Activated CD8-positive, alpha-beta memory T cell treated with anti-CD3 and anti-CD28 coated beads, Interleukin-2, amount 10 ng/mL, durations not matched to agents 7 days and 5 days (primary cell): Measurements from ENCODE around the gene CCDC30. TPM values are rescaled to one million over a fixed set of nuclear protein-coding genes. Genes with fewer than 3 reads are reported as not detected.
"Not testable (repeated sequence)": the region's sequence is repeated elsewhere in the genome, so short reads cannot be mapped to it uniquely, and the experiment has no call there.

Source experiments
- ATAC-seq: fragments of 150-1000 bp; cut with Tn5 transposase; one replicate; pipeline ENCODE4 v1.10.0; 2021; ENCODE audit warnings: moderate library complexity
- CTCF ChIA-PET: fragments of 350-600 bp; sonication (Branson Sonifier 250); formaldehyde crosslinking; loops from one replicate; lab custom pipeline; 2021; ENCODE audit warnings: antibody characterized with exemption; lab: Charles Lee
- DNase-seq: peaks from one replicate; pipeline ENCODE4 v3.0.0-alpha.2; 2020
- H3K27ac Mint-ChIP-seq: one replicate; pipeline ENCODE4 v1.8.0; 2021; ENCODE audit warnings: mild to moderate bottlenecking, mixed read lengths
- H3K27me3 Mint-ChIP-seq: one replicate; pipeline ENCODE4 v1.8.0; 2021; ENCODE audit warnings: mixed read lengths
- H3K36me3 Mint-ChIP-seq: one replicate; pipeline ENCODE4 v1.8.0; 2021; ENCODE audit warnings: mild to moderate bottlenecking, mixed read lengths
- H3K4me1 Mint-ChIP-seq: one replicate; pipeline ENCODE4 v1.8.0; 2021; ENCODE audit warnings: mixed read lengths
- H3K4me3 Mint-ChIP-seq: one replicate; pipeline ENCODE4 v1.8.0; 2021; ENCODE audit warnings: mild to moderate bottlenecking, moderate library complexity, mixed read lengths
- H3K9me3 Mint-ChIP-seq: one replicate; pipeline ENCODE4 v1.8.0; 2022; ENCODE audit warnings: low read depth, mixed read lengths
- total RNA-seq, 2 experiments: library from RNA; stranded (reverse); gene quantifications; one replicate each; pipeline ENCODE4 v1.2.3, GENCODE V29; 2021

The CCDC30 gene
- total RNA-seq, 2 experiments from 2014 or later: 1.5 to 2.9 TPM

- no peak for DNase-seq
- peaks cover 4% of the 10 kb centered on the region for H3K27me3 Mint-ChIP-seq
- H3K4me1 Mint-ChIP-seq: peaks cover 44% of the 10 kb centered on the region
- H3K36me3 Mint-ChIP-seq: peaks cover 34% of the 10 kb centered on the region
- CTCF ChIA-PET: no interaction called here
- no peak overlapping the region for H3K4me3 Mint-ChIP-seq
- H3K27ac Mint-ChIP-seq: no peak overlapping the region
- ATAC-seq: no peak
- H3K9me3 Mint-ChIP-seq: no peaks in the 10 kb centered on the region
These were observed 1.9 kb upstream of the CCDC30 start for GRCh38 chr1:42461196-42461595.

DNA sequence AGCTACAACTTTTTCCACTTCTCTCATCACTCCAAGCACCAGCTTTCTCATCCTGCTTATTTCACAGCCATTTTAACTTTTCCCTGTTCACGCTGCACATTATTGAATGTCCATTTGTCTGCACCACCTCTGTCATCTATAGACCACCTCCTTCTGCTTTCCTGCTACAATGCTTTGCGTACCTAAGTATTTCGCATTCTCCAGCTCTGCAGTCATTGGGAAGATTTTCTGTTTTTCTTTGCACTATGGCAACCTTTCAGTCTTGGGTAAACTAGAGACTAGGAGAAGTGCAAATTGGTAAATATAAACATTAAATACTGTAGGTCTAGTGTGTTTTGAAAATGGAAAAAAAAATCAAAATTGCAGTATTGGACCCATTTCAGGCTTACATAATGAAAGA is 835 bp downstream of the CCDC30 start:
- Mint-ChIP-seq H3K4me1 (peaks cover 30% of the 10 kb centered on the region), H3K9me3 (no peaks in the 10 kb centered on the region), H3K36me3 (peaks cover 20% of the 10 kb centered on the region), H3K27ac (no peak overlapping the region), H3K27me3 (peaks cover 7% of the 10 kb centered on the region), H3K4me3 (peak overlapping the region; percentile 69)
- ATAC-seq: no peak
- CTCF ChIA-PET: interaction anchor here (0.7 to 1.7 kb wide), 2 partner anchors 10 to 120 kb away, joined by 4 to 6 read pairs; no protein-coding TSS in a partner anchor
- DNase-seq: no peak

GRCh38 chr1:42466030-42466429 is 2.9 kb downstream of the CCDC30 start:
- Mint-ChIP-seq H3K27me3 (peaks cover 7% of the 10 kb centered on the region), H3K9me3 (no peaks in the 10 kb centered on the region), H3K36me3 (peaks cover 2% of the 10 kb centered on the region), H3K4me3 (no peak overlapping the region), H3K4me1 (peaks cover 26% of the 10 kb centered on the region), H3K27ac (no peak overlapping the region)
- ATAC-seq (no peak), DNase-seq (no peak)
- CTCF ChIA-PET: no interaction called here

GRCh38 chr1:42469727-42470126 is 6.6 kb downstream of the CCDC30 start:
- H3K27ac Mint-ChIP-seq: no peak overlapping the region
- H3K4me1 Mint-ChIP-seq: peaks cover 3% of the 10 kb centered on the region
- H3K36me3 Mint-ChIP-seq: no peaks in the 10 kb centered on the region
- peaks cover 3% of the 10 kb centered on the region for H3K27me3 Mint-ChIP-seq
- no peaks in the 10 kb centered on the region for H3K9me3 Mint-ChIP-seq
- DNase-seq (no peak), ATAC-seq (no peak)
- CTCF ChIA-PET: interaction anchor here (1.2 kb wide), 1 partner anchor 19 kb away, joined by 3 read pairs; no protein-coding TSS in a partner anchor
- H3K4me3 Mint-ChIP-seq: no peak overlapping the region

DNA sequence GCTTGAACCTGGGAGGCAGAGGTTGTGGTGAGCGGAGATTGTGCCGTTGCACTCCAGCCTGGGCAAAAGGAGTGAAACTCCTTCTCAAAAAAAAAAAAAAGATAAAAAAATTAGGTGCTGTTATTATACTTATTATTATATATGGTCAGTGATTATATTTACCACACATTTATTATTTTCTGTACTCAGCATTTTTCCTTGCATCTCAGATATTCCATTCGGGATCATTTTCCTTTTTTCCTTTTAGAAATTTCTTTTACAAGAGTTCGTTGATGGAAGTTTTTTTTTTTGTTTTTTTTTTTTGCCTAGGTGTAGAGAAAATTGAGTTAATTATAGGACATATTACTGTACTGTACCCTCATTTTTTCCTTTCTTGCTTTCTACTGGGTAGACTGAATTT is 13.5 kb downstream of the CCDC30 start:
- CTCF ChIA-PET: no interaction called here
- DNase-seq: no peak
- ATAC-seq: no peak
- H3K27ac Mint-ChIP-seq: no peak overlapping the region
- H3K4me3 Mint-ChIP-seq: no peak overlapping the region
- H3K27me3 Mint-ChIP-seq: no peaks in the 10 kb centered on the region
- H3K36me3 Mint-ChIP-seq: no peaks in the 10 kb centered on the region
- no peaks in the 10 kb centered on the region for H3K9me3 Mint-ChIP-seq
- H3K4me1 Mint-ChIP-seq: no peaks in the 10 kb centered on the region

DNA sequence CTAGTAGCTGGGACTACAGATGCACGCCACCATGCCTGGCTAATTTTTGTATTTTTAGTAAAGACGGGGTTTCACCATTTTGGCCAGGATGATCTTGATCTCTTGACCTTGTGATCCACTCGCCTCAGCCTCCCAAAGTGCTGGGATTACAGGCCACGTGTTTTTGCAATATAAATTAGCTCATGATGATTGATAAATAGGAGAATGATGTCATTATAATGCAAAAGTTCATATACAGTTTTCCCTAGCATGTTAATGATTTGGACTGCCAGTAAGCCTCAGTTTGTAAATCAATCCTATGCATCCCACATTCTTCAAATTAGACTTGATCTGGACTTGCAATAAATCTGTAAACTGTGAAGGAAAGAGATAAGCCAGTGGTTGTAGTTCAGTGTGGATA is 14.3 kb downstream of the CCDC30 start:
- DNase-seq, H3K36me3 Mint-ChIP-seq, H3K27ac Mint-ChIP-seq, CTCF ChIA-PET, H3K4me1 Mint-ChIP-seq, ATAC-seq, H3K27me3 Mint-ChIP-seq, H3K9me3 Mint-ChIP-seq, H3K4me3 Mint-ChIP-seq: not testable (repeated sequence)

DNA sequence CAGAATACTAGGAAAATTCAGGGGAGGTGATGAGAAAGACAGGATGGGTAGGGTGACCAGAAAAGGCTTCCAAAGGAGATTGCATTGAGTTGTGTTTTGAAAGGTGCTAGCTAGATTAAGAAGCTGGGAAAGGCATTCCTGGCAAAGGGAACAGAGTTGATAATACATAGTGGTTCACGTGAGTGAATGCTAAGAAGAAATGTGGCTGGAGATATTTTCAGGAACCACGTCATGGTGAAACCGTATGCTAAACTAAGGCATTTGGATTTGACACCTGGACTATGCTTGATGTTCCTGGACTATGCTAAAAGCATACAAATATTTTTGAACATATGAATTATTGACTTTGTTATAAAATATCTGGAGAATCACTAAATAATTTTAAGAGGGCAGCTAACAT is 14.7 kb downstream of the CCDC30 start:
- Mint-ChIP-seq H3K27me3 (no peaks in the 10 kb centered on the region), H3K4me3 (no peak overlapping the region), H3K4me1 (no peaks in the 10 kb centered on the region), H3K36me3 (no peaks in the 10 kb centered on the region), H3K27ac (no peak overlapping the region), H3K9me3 (no peaks in the 10 kb centered on the region)
- ATAC-seq (no peak), DNase-seq (no peak)
- CTCF ChIA-PET: no interaction called here

DNA sequence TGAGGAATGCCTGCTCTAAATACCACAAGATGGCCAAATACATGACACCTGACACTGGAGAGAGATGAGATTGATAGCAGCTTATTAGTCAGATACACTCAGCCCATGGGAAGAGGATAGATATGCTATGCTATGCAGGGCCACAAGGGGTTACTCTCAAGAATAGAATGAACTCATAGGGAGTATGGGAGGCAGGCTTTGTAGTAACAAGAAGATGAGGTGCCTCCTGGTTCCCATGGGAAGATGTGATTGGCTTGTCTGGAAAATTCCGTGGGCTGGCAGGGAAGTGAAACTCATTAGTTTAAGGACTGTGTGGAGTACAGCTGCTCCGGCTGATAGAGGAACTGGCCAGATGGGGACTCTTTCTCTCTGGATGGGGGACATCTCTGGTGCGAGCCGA is 16.5 kb downstream of the CCDC30 start:
- CTCF ChIA-PET: no interaction called here
- Mint-ChIP-seq H3K9me3 (no peaks in the 10 kb centered on the region), H3K4me1 (no peaks in the 10 kb centered on the region), H3K4me3 (no peak overlapping the region), H3K36me3 (no peaks in the 10 kb centered on the region), H3K27me3 (no peaks in the 10 kb centered on the region), H3K27ac (no peak overlapping the region)
- DNase-seq (no peak), ATAC-seq (no peak)

DNA sequence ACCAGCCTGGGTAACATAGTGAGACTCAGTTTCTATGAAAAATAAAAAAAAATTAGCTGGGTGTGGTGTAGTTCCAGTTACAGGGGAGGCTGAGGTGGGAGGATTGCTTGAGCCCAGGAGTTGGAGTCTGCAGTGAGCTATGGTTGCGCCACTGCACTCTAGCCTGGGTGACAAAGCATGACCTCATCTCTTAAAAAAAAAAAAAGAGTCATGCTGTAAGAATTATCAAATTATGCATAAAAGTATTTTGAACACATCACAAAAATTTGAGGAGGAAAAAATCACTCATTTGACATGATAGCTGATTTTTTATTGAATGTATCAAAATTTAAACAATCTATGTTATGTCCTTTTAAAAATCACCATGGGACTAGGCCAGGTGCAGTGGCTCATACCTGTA is 17.8 kb downstream of the CCDC30 start:
- no peaks in the 10 kb centered on the region for H3K9me3 Mint-ChIP-seq
- H3K27ac Mint-ChIP-seq: no peak overlapping the region
- DNase-seq (no peak), ATAC-seq (no peak)
- no peaks in the 10 kb centered on the region for H3K4me1 Mint-ChIP-seq
- no peak overlapping the region for H3K4me3 Mint-ChIP-seq
- CTCF ChIA-PET: interaction anchor here (1.7 kb wide), 1 partner anchor 9 kb away, joined by 4 read pairs; no protein-coding TSS in a partner anchor
- no peaks in the 10 kb centered on the region for H3K27me3 Mint-ChIP-seq
- no peaks in the 10 kb centered on the region for H3K36me3 Mint-ChIP-seq

- ATAC-seq (no peak), DNase-seq (no peak)
- no peaks in the 10 kb centered on the region for H3K4me1 Mint-ChIP-seq
- H3K27ac Mint-ChIP-seq: no peak overlapping the region
- CTCF ChIA-PET: no interaction called here
- no peaks in the 10 kb centered on the region for H3K9me3 Mint-ChIP-seq
- no peak overlapping the region for H3K4me3 Mint-ChIP-seq
- no peaks in the 10 kb centered on the region for H3K36me3 Mint-ChIP-seq
- H3K27me3 Mint-ChIP-seq: no peaks in the 10 kb centered on the region
These were observed 19.6 kb downstream of the CCDC30 start for GRCh38 chr1:42482635-42483153.

- no peaks in the 10 kb centered on the region for H3K36me3 Mint-ChIP-seq
- H3K27ac Mint-ChIP-seq: no peak overlapping the region
- no peaks in the 10 kb centered on the region for H3K4me1 Mint-ChIP-seq
- ATAC-seq (no peak), DNase-seq (no peak)
- CTCF ChIA-PET: no interaction called here
- no peaks in the 10 kb centered on the region for H3K27me3 Mint-ChIP-seq
- H3K9me3 Mint-ChIP-seq: no peaks in the 10 kb centered on the region
- no peak overlapping the region for H3K4me3 Mint-ChIP-seq
These were observed 21.3 kb downstream of the CCDC30 start for GRCh38 chr1:42484382-42484781.

GRCh38 chr1:42490237-42490636 is 27.2 kb downstream of the CCDC30 start:
- ATAC-seq: no peak
- no peak overlapping the region for H3K27ac Mint-ChIP-seq
- CTCF ChIA-PET: interaction anchor here (2.0 kb wide), 1 partner anchor 9 kb away, joined by 4 read pairs; no protein-coding TSS in a partner anchor

GRCh38 chr1:42502031-42502430 is 38.9 kb downstream of the CCDC30 start:
- ATAC-seq, H3K4me1 Mint-ChIP-seq, H3K27me3 Mint-ChIP-seq, H3K4me3 Mint-ChIP-seq, DNase-seq, CTCF ChIA-PET, H3K27ac Mint-ChIP-seq: not testable (repeated sequence)
- H3K9me3 Mint-ChIP-seq: peaks cover 10% of the 10 kb centered on the region
- H3K36me3 Mint-ChIP-seq: peaks cover 16% of the 10 kb centered on the region

More at GRCh38 chr1:42490237-42490636, 27.2 kb downstream of the CCDC30 start:
- no peaks in the 10 kb centered on the region for H3K27me3 Mint-ChIP-seq
- peaks cover 3% of the 10 kb centered on the region for H3K9me3 Mint-ChIP-seq
- no peak overlapping the region for H3K4me3 Mint-ChIP-seq
- no peaks in the 10 kb centered on the region for H3K4me1 Mint-ChIP-seq
- no peak for DNase-seq
- H3K36me3 Mint-ChIP-seq: peaks cover 3% of the 10 kb centered on the region

DNA sequence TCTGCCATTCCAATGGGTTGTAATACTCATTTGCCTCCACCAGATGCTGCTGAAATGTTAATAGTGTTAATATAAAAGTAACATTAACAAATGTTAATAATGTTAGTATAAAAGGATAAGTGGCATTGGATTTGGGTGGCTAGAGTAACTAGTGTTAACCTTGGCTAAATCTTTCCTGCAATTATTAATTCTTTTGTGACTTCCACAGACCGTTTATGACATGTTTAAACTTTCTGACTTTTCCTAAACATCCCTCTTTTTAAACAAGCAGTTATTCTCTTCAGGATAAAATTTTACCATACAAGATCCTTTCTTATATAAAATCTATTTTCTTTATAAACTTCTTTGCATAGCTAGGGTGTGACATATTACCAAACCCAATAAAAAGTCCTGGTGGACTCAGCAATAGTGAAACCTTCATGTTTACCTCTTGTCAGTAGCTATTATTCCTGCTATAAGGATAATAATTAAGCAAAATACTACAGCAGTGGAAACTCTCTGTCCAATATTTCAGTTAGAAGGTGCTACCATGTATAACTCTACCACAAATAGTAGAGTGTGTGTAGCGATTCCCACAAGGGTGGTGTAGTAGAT is 41.5 kb downstream of the CCDC30 start:
- DNase-seq (no peak), ATAC-seq (no peak)
- Mint-ChIP-seq H3K4me3 (no peak overlapping the region), H3K36me3 (peaks cover 23% of the 10 kb centered on the region), H3K27me3 (no peaks in the 10 kb centered on the region), H3K9me3 (peaks cover 19% of the 10 kb centered on the region), H3K4me1 (no peaks in the 10 kb centered on the region), H3K27ac (no peak overlapping the region)
- CTCF ChIA-PET: no interaction called here
